EL (cell line): ENCODE measurements around the gene OR2V1.
"Not testable (repeated sequence)": the region's sequence is repeated elsewhere in the genome, so short reads cannot be mapped to it uniquely, and the experiment has no call there.

Experiments
- DNase-seq: peaks from one replicate; pipeline ENCODE4 v3.0.0-alpha.2; 2016

OR2V1 gene

DNA sequence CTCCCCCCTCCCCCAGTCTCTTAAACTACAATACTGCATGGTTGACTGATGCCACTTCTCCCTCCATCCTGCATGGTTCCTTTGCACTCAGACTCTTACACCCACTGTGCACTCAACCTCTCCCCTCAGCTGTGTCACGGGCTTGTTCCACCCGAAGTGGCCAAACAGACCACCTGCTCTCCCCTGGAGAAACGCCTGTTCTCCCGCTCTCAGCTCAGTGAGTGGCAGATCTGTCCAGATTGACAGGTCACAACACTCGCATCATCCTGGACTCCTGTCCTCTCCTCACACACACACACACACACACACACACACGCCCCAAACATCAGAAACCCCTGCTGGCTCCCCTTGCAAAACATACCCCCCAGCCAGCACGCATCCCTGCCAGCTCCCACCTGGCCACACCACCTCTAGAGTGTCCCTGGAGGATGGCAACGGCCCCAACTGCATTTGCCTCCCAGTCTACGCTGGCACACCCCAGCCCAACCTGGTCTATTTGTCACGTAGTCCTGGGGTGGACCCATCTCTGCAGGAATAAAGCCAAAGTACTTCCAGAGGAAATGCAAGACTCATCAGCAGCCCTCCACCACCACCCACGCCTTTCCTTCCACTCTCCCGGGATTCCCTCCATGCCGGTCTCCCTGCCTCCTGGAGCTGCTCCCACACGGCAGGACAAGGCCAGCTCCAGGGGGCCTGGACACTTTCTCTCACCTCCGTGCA, 2.9 kb downstream of the OR2V1 start:
- DNase-seq, result peak; percentile 6

DNA sequence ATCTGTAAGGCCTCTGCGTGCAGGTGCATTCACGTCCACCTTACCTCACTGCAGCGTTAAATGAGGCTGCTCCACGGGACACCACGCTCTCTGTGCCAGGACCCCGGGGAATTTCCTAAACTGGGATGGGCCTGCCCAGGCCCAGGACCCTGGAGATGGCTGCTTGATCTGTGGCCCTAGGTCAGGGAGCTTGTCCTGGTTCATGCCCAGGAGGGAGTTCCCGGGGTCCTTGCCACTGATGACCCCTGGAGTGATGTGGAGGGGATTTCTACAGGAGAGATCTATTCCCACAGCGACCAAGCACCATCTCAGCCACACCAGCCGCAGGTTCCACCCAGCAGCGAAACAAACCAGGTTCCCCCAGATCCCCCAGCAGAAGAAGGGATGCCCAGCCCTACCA, 3.5 kb downstream of the OR2V1 start:
- no peak for DNase-seq

DNA sequence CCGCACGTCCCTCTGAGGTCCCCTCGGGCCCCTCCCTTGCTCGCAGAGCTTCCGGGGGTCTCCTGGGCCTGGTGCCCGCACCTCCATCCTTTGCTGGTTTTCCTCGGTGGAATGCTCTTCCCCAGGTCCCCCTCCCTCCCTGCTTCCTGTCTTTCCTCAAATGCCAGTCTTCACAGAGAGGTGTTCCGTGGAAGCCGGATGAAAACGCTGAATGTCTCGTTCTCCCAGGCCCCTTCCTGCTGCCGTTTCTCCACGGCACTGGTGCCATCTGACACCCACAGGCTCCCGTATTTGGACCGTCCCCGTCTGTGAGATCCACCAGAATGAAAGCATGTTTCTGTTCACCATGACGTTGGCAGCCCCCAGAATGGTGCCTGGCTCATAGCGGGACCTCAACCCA, 4.1 kb downstream of the OR2V1 start:
- no peak for DNase-seq

DNA sequence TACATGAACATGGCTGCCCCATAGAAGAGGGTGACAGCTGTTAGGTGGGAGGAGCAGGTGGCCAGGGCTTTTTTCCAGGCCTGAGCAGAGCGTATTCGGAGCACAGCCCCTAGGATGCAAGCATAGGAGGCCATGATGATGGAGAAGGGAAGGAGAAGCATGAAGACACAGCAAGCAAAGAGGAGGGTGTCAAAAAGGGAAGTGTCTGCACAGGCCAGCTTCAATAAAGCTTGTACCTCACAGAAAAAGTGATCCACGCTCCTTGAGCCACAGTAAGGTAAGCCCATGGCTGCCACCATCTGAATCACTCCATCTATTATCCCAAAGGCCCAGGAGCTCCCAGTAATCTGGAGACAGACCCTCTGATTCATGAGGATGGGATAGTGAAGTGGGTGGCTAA, 6.4 kb downstream of the OR2V1 start:
- no peak for DNase-seq

DNA sequence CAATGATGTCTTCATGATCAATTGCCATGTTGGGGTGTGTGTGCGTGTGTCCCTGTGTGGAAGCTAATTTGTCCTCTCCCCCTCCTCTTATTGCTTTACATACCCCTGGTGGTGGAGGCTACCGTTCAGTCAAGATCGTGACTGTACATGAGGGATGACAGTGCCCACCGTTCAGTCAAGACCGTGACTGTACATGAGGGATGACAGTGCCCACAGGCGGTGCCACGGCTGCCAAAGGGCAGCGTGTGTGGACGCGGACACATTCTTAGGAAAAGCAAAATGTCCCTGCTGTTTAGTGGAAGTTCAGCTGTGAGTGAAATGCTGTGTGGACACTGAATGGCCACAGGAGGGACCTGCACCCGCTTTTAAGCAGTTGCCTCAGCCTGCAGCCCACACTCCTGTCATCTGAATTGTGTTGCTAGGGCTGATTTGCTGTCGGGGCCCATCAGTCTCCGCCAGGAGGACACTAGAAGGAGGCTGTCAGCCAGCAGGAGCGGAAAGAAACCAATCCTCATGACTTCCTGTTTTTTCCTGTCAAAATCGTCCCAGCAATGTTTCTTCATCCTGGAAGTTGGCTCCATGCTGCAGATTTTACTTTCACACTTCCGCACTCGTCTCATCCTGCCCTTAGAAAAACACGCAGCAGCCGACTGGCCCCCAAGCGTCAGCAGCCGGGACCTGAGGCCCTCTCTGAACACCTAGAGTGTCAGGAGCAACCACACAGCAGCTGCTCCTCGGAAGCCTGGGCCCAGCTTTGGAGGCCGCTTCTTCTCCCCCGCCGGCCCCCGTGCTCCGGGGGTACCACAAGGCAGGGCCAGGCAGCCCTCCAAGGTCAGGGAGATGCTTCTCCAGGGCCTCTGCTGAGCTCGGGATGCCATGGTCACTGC, 9.1 kb downstream of the OR2V1 start:
- DNase-seq, result no peak

DNA sequence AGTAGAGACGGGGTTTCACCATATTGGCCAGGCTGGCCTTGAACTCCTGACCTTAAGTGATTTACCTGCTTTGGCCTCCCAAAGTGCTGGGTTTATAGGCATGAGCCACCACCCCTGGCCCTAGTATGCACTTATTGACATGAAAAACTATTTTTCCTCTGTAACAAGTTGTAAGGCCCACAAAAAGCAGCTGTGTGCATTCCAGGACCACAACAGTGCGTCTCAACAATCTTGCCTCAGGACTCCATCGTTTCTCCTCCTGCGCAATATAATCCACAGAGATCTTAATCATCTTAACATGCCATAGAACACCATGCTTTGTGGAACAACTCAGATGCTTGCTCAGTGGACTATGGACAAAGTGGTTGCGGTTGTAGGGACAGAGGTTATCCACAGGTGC, 10.2 kb downstream of the OR2V1 start:
- DNase-seq, result peak; percentile 8

DNA sequence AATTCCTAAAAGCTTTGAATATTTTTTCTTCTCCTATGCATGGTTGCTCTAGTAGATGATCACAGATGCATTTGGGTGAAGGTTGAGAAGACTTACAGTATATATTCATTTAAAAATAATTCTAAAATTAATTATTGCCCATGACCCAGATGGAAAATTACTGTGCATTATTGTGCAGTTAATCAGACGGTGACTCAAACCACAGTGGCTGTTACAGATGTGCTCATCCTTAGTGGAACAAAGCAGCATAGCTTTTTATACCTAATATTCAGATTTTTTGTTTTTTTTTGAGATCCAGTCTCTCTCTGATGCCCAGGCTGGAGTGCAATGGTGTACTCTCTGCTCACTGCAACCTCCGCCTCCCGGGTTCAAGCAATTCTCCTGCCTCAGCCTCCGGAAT, 10.7 kb downstream of the OR2V1 start:
- DNase-seq, result peak; percentile 46

DNA sequence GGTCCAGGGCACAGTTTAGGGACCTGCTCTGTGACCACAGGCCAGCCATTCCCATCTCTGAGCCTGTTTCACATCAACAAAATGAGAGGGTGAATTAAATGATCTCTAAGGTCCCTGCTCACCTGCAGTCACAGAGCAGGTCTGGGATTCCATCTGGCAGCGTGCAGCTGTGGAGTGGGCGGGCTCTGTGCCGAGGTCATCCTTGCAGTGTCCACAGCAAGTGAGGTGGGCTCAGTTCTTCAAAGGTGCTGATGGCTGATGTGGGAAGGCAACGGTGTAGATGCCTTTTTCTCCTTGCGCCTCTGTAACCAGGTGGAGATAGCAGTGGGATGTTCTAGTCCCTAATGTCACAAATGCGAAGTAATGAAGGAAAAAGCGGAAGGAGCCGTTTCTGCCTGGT, 11.9 kb downstream of the OR2V1 start:
- DNase-seq, result no peak

DNA sequence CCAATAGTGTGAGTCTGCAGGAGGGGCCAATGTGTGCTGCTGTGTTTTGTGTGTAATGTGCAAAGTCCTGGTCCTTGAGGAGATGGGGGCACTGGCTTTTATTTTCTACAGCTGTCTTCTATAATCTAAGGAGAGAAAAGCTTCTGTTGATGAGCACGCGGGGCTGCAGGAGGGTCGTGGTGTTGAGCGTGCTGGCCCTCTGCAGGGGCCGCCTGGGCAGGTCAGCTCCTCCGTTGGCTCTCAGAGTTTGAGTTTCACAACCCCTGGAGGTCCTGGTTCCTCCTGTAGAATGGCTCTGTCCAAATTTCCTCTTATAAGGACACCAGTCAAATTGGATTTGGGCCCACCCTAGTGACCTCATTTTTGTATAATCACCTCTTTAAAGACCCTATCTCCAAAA, 12.6 kb downstream of the OR2V1 start:
- no peak for DNase-seq

DNA sequence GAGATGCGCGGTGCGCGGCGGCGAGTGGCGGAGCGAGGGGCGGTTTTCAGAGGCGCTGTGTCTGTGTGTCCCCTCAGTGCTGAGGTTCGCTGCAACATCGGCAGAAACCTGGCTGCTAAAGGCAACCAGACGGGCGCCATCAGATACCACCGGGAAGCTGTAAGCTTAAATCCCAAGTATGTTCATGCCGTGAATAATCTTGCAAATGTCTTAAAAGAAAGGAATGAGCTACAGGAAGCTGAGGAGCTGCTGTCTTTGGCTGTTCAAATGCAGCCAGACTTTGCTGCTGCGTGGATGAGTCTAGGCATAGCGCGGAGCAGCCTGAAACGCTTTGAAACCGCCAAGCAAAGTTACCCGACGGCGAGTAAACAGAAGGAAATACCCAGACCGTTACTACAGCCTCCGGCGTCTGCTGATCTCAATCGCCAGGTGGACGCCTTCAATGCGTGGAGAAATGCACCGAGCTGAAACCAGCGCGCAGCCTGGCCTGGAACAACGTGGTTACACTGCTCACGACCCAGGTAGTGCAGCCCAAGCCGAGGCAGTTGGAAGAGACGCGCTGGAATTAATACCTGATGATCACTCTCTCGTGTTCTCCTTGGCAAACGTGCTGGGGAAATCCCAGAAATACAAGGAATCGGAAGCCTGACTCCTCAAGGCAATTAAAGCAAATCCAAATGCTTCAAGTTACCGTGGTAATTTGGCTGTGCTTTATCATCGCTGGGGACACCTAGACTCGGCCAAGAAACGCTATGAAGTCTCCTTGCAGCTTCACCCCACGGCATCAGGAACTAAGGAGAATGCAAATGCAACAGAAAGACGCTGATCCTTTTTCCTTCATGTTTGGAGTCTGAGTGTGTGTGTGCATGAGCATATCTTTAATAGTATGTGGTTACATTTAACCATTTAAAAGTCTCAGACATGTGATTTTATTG, 15.9 kb downstream of the OR2V1 start:
- DNase-seq, result peak; percentile 41

DNA sequence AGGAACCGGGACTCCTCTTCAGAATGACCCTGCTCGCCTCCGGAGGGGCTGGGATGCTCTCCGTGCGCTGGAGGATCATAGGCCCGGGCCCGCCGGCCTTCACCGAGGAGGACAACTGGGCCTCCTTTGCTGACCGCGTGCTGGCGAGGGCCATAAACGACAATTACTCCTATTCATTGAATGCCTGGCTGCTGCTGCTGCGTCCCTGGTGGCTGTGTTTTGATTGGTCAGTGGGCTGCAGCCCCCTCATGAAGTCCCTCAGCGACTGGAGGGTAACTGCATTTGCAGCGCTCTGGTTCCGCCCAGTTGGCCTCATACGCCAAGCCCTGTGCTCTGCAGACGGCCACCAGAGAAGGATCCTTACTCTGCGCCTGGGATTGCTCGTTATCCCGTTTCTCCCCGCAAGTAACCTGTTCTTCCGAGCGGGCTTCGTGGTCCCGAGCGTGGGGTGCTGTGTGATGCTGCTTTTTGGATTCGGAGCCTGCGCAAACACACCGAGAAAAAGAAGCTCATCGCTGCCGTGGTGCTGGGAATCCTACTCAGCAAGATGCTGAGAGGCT, 16.6 kb downstream of the OR2V1 start:
- DNase-seq, result no peak

DNA sequence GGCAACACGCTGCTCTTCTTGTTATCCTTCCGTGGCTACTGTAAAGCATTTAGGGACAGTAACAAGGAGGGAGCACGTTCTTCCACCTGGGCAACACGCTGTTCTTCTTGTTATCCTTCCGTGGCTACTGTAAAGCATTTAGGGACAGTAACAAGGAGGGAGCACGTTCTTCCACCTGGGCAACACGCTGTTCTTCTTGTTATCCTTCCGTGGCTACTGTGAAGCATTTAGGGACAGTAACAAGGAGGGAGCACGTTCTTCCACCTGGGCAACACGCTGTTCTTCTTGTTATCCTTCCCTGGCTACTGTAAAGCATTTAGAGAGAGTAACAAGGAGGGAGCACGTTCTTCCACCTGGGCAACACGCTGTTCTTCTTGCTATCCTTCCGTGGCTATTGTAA, 17.4 kb downstream of the OR2V1 start:
- DNase-seq, result not testable (repeated sequence)

DNA sequence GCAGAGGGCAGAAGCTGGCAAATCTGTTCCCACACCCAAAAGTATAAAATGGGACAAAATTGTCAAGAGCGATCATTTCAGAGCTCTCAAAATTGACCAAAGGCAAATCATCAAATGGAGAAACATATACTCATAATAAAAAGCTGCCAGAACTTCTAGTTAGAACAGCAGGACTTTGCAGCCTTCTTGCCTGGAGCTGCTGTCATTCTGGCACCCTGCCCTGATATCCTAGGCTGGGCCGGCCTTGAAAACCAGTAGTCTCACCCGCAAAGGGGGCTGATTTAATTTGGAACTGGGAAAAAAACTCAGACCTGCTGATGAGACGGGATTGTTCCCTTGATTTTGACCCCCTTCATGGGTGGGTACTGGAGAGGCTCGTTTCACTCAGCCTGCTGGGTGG, 18.5 kb downstream of the OR2V1 start:
- DNase-seq, result no peak

DNA sequence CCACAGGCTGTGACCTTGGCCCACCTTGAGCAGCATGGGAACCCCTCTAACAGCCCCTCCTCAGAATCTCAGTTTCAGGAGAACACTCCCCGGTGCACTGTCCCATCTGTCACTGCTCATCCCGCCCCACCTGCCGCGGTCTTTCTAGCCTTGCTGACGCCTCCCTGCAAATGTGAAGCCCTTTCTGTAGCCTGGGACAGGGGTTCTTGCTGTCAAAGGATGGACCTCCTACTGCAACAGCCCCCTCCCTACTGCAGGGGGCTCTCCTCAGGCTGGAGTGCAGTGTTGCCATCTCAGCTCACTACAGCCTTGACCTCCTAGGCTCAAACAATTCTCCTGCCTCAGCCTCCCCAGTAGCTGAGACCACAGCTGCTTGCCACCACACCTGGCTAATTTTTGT, 20.0 kb downstream of the OR2V1 start:
- no peak for DNase-seq

DNA sequence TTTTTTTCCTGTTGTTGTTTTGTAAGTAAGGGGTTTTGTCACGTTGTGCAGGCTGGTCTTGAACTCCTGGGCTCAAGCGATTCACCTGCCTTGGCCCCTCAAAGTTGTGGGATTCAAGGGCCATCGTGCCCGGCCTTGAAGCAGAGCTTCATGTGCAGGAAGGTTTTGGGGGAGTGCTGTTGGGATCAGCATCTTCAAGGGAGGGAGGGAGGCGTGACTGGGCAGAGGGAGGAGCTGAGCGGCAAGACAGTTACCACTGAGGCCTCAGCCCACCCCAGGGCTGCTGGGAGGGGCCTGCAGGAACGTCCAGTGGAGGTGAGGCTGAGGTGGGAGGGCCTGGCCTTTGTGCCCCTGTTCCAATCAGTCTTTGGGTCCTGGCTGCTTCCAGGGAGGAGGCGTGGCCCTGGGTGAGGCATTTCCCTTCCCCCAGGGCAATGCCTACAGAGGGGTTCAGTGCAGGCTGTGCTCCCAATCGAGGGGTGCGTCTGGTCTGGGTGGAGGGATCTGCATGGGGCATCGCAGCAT, 21.4 kb downstream of the OR2V1 start:
- no peak for DNase-seq

DNA sequence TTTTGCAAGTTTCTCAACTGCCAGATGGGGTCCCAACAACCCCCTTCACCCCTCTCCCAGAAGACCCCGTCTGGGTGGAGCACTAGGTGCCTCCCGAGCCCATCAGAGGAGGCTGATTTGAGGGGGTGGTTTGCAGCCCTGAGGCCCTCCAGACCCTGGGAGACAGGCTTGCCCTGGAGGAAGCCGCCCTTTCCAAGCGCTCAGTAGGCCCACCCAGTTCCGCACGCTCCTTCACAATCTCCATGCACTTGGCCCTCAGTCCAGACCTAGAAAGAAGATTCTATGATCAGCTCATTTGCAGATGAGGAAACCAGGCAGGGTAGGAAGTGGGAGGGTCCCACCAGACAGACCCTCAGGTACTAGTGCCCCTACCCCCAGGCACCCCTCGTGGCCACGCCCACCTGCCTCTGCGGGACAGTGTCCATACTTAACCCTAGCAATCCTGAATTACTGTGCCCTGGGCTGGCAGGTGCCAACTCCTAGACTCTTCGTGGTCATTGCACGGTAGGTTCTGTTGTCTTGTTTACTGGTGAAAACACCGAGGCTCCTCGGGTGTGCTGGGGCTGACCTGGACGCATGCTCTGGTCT, 22.3 kb downstream of the OR2V1 start:
- no peak for DNase-seq

DNA sequence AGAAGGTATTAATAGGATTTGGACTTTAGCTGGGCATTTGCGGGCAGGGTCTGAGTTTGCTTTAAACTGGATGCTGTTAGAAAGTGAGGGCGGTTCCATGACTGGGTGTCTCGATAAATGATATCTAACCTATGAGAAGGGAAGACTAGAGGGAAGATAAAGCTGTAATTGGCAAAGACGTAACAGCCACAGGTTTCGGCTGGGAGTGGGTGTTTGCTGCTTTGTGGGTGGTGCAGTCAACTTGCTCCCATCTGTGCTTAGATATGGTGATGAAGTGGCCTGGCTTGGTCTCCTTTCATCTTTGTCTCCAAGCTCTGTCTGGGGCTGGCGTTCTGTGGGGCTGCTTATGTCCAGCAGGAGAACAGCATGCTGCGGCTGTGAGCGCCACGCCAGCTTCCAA, 23.3 kb downstream of the OR2V1 start:
- no peak for DNase-seq

DNA sequence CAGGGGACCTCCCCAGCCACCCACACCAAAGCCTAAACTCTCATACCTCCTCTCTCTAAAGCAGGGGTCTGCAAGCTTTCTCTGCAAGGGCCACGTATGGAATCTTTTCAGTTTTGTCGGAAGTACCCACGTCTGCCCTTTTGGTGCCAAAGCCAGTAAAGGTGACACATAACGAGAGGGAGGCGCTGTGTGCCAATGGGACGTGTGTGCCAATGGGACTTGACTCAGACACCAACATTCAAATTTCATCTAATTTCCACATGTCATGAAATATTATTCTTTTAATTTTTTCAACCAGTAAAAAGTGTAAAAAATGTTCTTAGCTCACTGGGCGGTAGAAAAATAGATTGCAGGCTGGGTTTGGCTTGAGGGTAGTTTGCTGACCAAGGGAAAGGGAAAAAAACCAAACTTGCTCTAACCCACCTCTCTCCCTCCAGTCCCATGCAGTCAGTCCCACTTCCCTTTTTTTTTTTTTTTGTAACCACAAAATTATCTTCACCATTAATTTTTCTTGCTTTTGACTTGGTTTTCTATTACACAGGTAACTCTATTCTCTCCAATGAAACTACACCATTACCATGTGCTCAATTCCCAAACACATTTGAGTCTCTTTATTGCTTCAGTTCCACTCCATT, 25.5 kb downstream of the OR2V1 start:
- no peak for DNase-seq

DNA sequence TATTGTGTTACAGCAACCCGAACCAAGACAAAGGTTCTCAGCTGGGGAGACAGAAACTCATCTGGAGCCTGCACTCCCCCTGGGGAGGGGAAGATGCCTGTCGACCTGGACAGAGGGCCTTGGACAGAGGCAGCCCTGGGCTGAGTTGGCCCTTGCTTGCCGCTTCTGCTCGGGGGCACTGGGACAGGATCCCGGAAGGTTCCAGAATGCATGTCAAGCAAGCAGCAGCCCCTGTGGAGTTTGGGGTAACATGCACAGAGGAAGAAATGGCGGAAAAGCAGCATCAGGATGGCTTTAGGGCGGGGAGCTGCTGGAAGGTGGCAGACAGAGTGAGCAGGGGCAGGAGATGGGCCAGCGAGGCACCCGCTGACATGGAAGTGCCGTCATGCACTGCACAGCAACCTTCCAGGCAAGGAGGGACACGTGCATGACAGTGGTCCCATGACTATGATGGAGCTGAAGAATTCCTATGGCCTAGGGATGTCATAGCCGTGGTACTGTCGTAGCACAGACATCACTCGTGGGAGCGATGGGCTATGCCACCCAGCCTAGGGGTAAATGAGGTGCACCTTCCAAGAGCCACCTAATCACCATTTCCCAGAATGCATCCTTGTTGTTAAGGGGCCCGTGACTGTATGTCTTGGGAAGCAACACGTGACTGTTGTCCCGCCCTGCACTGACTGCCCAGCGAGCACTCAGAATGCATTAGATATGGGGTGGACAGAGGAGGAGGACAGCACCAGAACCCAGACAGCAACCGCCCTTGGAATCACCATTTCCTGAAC, 26.2 kb downstream of the OR2V1 start:
- not testable (repeated sequence) for DNase-seq

DNA sequence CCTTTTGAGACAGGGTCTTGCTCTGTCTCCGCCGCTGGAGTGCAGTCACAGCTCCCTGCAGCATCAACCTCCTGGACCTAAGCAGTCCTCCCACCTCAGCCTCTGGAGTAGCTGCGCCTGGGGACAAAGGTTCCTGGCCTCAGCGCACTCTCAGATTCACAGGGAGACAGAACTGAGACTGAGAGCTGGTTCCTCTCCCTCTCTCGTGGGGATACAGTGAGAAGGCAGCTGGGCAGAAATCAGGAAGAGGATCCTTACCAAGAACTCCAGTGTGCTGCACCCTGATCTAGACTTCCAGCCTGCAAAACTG, 26.8 kb downstream of the OR2V1 start:
- not testable (repeated sequence) for DNase-seq
